Aorta (tissue), 5 donors: Measurements from ENCODE around the gene PRKCB. TPM values are rescaled to one million over a fixed set of nuclear protein-coding genes. Genes with fewer than 3 reads are reported as not detected.
"Not testable (repeated sequence)": the region's sequence is repeated elsewhere in the genome, so short reads cannot be mapped to it uniquely, and the experiment has no call there.

Experiments used
- ATAC-seq: fragments of 200-7000 bp; cut with Tn5 transposase; one replicate; pipeline ENCODE4 v1.9.1; 2022; ENCODE audit warnings: moderate library complexity; ENCODE audit not compliant: low FRiP score
- DNase-seq, 2 donors: peaks; one replicate each; pipeline ENCODE4 v3.0.0-alpha.2; 2020
- H3K27ac ChIP-seq, 2 donors: one replicate each; pipeline ENCODE4 v1.5.1; 2013; ENCODE audit warnings: low read length in 2 of 2, mild to moderate bottlenecking in 2 of 2, moderate library complexity in 2 of 2, control low read depth in 1 of 2, inconsistent platforms in 1 of 2, low read depth in 1 of 2
- H3K27me3 ChIP-seq, 2 donors: one replicate each; pipeline ENCODE4 v1.6.1; 2013; ENCODE audit warnings: control low read depth in 1 of 2, low read length in 1 of 2, mild to moderate bottlenecking in 1 of 2, moderate library complexity in 1 of 2; ENCODE audit not compliant: insufficient read depth in 2 of 2, control insufficient read depth in 1 of 2
- H3K36me3 ChIP-seq, 2 donors: one replicate each; pipeline ENCODE4 v1.6.1; 2013; ENCODE audit warnings: control low read depth in 1 of 2, low read length in 1 of 2, mild to moderate bottlenecking in 1 of 2; ENCODE audit not compliant: insufficient read depth in 2 of 2, control insufficient read depth in 1 of 2
- H3K4me1 ChIP-seq, 2 donors: one replicate each; pipeline ENCODE4 v1.6.1; 2013; ENCODE audit warnings: low read length in 2 of 2, control low read depth in 1 of 2, mild to moderate bottlenecking in 1 of 2, moderate library complexity in 1 of 2; ENCODE audit not compliant: insufficient read depth in 2 of 2, control insufficient read depth in 1 of 2
- H3K4me3 ChIP-seq, 2 donors: one replicate each; pipeline ENCODE4 v1.5.1; 2013; ENCODE audit warnings: low read length in 2 of 2, control low read depth in 1 of 2, mild to moderate bottlenecking in 1 of 2
- H3K9me3 ChIP-seq: one replicate; pipeline ENCODE4 v1.6.1; 2013; ENCODE audit warnings: mild to moderate bottlenecking, low read length; ENCODE audit not compliant: control insufficient read depth
- WGBS, 2 donors: extraction: QIAGEN DNeasy Blood & Tissue Kit; methylation state at CpG; one replicate each; pipeline ENCODE4 v1.1.7; 2013; 5-methylcytosine and 5-hydroxymethylcytosine counted together
- intact Hi-C, 2 donors: fragments of 100-400 bp; cut with DNase I; formaldehyde crosslinking; loops; one replicate each; pipeline versions ENCODE4 v1.14.2 to v1.15.0; 2022
- polyA plus RNA-seq, 2 donors: library from polyadenylated mRNA; stranded (reverse); fragments of 200-250 nt; gene quantifications; one replicate each; pipeline ENCODE4 v1.2.3, GENCODE V29; 2013
- total RNA-seq, 2 donors: library from RNA; stranded (reverse); fragmentation: NEBNext Ultra II Directional; extraction: Animal tissue kit (Norgen Biotek cat#: 25700); gene quantifications; one replicate each; pipeline ENCODE4 v1.2.1, GENCODE V29; 2021
- donor health status: healthy with polysubstance abuse.
- donor health status: Bipolar disorder and iron deficiency.
- donor health status: DM: no; HTN: no; CAD: no.
- donor health status: DM: no; HTN: no; CAD: no.
- donor health status: DM: yes; HTN: yes; CAD: no.

Gene PRKCB
- total and polyA plus RNA-seq, 4 donors, result 0.28 to 16.7 (median 5.4) TPM

DNA sequence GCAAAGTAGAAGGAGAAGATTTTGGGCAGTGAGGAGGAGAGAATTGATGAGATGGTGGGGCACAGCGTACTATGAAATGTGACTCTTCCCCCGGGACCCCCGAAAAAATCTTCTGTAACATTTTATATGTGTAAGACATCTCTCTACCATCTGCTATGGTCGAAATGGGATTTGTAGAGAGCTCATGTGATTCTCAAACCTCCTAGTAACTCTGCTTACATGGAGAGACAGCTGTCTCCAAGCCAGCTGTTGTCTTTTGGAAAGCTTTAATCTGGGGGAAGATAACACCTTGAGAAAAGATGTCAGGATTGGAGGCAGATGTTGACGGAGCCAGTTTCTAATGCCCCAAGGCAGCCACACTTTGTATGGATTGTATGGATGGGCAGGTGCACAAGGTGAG, 94.1 kb downstream of the PRKCB start:
- intact Hi-C loops, result no loop called here
- no peak for DNase-seq

DNA sequence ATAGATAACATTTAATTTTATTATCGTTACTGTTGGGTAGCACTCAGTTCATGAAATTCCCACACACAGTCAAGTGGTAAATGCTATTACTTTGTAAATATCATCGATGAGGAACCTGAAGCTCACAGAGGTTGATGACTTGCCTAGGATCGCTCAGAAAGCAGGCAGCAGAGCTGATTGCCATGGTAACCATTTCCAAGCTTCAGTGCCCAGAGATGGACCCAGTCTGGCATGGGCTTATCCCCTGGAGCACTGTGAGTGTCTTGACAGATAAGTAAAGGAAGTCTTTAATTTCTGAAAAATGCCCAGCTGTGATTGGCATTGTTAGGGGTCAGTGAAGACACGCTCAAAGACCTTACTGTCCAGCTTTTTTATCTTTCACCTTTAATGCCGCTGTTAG, 95.0 kb downstream of the PRKCB start:
- Histone ChIP-seq H3K4me3 (no peak overlapping the region), H3K27me3 (peaks cover 0 to 5% of the 10 kb centered on the region in 2 donors), H3K4me1 (no peaks in the 10 kb centered on the region), H3K27ac (no peak overlapping the region), H3K36me3 (no peaks in the 10 kb centered on the region), H3K9me3 (no peaks in the 10 kb centered on the region)
- WGBS, 2 donors, result 77 to 79% methylated on average over 5 of the region's 5 CpGs
- ATAC-seq (no peak), DNase-seq (no peak)
- intact Hi-C loops, result no loop called here

More for the DNA sequence above, 94.1 kb downstream of the PRKCB start:
- Histone ChIP-seq H3K9me3 (no peaks in the 10 kb centered on the region), H3K27ac (no peak overlapping the region), H3K36me3 (no peaks in the 10 kb centered on the region), H3K27me3 (peaks cover 0 to 5% of the 10 kb centered on the region in 2 donors), H3K4me1 (no peaks in the 10 kb centered on the region), H3K4me3 (no peak overlapping the region)
- ATAC-seq, result no peak
- 77 to 80% methylated on average over 5 of the region's 5 CpGs for WGBS, 2 donors

DNA sequence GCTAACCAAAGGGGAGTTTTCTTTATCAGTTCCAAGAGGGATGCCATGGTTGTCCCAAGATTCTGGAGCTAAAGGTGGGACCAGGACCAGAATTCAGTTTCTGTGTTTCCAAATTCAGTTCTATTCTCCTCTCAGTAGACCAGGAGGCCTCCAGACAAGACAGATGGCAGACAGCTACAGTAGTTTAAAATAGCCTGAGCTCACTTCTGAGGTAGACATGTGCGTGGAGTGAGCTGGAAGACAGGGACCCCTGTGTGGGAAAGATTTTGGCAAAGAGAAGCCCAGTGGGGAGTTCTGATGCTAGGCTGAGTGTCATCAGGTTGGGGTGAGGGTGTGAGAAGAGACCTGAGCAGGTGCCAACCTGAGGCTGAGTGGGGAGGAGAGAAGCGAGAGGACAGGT, 95.4 kb downstream of the PRKCB start:
- Histone ChIP-seq H3K4me1 (no peaks in the 10 kb centered on the region), H3K36me3 (no peaks in the 10 kb centered on the region), H3K9me3 (no peaks in the 10 kb centered on the region), H3K27ac (no peak overlapping the region), H3K27me3 (peaks cover 0 to 5% of the 10 kb centered on the region in 2 donors), H3K4me3 (no peak overlapping the region)
- no peak for ATAC-seq
- no peak for DNase-seq
- intact Hi-C loops, result no loop called here
- 73 to 86% methylated on average over 2 of the region's 2 CpGs for WGBS, 2 donors

DNA sequence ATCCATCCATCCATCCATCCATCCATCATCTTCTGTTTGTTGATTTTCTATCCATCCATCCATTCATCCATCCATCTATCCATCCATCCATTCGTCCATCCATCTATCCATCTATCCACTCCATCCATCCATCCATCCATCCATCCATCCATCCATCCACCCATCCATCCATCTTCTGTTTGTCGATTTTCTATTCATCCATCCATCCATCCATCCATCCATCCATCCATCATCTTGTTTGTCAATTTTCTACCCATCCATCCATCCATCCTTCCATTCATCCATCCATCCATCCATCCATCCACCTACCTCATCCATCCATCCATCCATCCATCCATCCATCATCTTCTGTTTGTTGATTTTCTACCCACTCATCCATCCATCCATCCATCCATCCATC, 97.9 kb downstream of the PRKCB start:
- H3K4me1 ChIP-seq, H3K27me3 ChIP-seq, H3K36me3 ChIP-seq, ATAC-seq, H3K27ac ChIP-seq, DNase-seq, H3K9me3 ChIP-seq, H3K4me3 ChIP-seq, intact Hi-C loops: not testable (repeated sequence)
- 59 to 64% methylated on average over 2 of the region's 2 CpGs for WGBS, 2 donors

DNA sequence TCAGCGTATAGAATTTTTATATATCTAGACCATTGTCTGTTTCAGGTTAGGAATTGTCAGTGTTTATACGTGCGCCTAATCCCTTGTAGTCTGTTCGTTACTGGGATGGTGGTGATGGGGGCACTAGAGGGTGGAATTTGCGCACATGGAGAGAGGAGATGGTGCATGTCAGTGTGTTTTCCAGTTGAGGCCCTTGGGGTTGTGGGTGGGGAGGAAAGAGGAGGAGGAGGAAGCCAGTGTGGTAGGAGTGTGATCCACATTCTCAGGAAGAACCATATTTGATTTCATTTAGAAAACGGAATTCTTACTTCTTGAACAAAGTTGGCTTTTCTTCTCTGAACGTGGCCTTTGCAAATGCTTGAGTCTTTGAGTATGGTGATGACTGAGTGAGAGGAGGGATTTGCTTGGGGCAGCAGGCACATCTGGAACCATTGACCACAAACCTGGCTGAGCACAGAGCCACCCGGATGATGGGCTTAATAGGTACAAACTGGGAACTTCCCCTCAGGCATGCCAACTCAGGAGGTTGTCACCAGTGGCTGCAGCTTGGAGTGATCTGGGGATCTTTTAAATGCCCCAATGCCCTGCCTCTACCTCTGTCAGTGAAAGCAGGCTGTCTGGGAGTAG, 98.9 kb downstream of the PRKCB start:
- no peaks in the 10 kb centered on the region for H3K4me1 ChIP-seq
- peaks cover 0 to 6% of the 10 kb centered on the region in 2 donors for H3K27me3 ChIP-seq
- no peaks in the 10 kb centered on the region for H3K9me3 ChIP-seq
- H3K36me3 ChIP-seq, result no peaks in the 10 kb centered on the region
- no peak overlapping the region for H3K27ac ChIP-seq
- no peak for DNase-seq
- no peak overlapping the region for H3K4me3 ChIP-seq
- intact Hi-C loops, result no loop called here
- 80 to 82% methylated on average over 8 of the region's 8 CpGs for WGBS, 2 donors
- ATAC-seq, result no peak

DNA sequence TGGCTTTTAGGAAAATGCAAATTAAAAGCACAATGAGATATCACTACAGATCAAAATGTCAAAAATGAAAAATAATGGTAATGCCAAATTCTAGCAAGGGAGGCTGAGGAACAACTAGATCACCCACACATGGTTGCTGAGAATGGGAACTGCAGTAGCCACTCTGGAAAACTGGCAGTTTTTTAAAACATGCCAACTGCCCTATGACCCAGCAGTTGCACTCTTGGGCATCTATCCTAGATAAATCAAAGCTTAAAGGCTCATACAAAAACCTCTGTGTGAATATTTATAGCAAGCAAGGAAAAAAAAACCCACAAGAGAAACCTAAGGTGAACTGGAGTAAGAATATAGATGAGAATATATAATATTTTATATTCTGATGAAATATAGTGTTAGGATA, 104.3 kb downstream of the PRKCB start:
- H3K27me3 ChIP-seq, result peaks cover 0 to 1% of the 10 kb centered on the region in 2 donors
- no peak overlapping the region for H3K27ac ChIP-seq
- intact Hi-C loops, result no loop called here
- no peaks in the 10 kb centered on the region for H3K36me3 ChIP-seq
- no peak overlapping the region for H3K4me3 ChIP-seq
- no peaks in the 10 kb centered on the region for H3K9me3 ChIP-seq
- DNase-seq (no peak), ATAC-seq (no peak)
- H3K4me1 ChIP-seq, result no peaks in the 10 kb centered on the region

DNA sequence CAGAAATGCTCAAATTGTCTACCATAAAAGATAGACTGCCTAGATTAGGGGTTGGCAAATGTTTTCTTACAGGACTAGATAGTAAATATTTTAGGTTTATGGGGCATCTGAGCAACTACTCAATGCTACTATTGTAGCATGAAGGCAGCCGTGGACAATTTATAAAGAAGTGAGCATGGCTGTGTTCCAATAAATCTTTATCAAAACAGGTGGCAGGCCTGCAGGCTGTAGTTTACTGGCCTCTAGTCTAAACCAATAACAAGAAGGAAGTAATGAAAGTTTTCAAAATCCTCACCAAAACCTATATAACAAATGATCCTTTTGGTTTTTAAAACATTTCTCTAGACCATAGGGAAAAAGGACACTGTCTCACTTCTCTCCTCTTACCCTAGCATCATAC, 105.2 kb downstream of the PRKCB start:
- Histone ChIP-seq H3K36me3 (no peaks in the 10 kb centered on the region), H3K27me3 (peaks cover 0 to 1% of the 10 kb centered on the region in 2 donors), H3K9me3 (no peaks in the 10 kb centered on the region), H3K4me1 (no peaks in the 10 kb centered on the region), H3K4me3 (no peak overlapping the region), H3K27ac (no peak overlapping the region)
- ATAC-seq, result no peak
- intact Hi-C loops, result no loop called here
- 46 to 60% methylated on average over 1 of the region's 1 CpG for WGBS, 2 donors
- DNase-seq, result no peak

DNA sequence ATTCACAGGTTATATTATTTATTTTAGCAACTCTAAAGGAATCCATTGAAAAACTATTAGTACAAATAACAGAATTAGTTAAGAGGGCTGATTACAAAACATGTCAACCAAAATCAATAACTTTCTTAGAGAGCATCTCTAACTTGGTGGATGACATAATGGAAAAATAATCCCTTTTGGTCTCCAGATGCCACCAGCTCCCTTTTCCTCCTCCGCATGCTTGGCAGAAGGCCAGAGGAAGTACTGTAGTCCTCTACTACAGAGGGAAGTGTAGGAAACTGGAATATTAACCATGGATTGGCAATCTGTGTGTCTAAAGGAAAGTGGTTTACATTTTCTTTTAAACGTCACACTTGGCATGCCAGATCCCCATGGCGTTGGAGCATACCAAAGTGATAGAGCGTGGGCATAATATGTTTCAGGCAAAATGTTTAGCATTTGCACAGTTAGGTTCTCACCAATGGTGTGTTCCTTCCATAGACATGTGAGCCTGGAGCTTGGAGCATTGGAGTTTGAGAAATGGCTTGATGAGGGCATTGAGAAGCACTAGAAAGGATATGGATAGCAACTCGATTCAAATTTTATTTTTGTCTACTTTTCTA, 106.3 kb downstream of the PRKCB start:
- Histone ChIP-seq H3K27me3 (peaks cover 0 to 1% of the 10 kb centered on the region in 2 donors), H3K4me1 (no peaks in the 10 kb centered on the region), H3K27ac (no peak overlapping the region), H3K9me3 (no peaks in the 10 kb centered on the region), H3K36me3 (no peaks in the 10 kb centered on the region), H3K4me3 (no peak overlapping the region)
- intact Hi-C loops, result no loop called here
- ATAC-seq (no peak), DNase-seq (peak in 1 of 2 donors; percentile 48)
- 60 to 63% methylated on average over 5 of the region's 5 CpGs for WGBS, 2 donors

DNA sequence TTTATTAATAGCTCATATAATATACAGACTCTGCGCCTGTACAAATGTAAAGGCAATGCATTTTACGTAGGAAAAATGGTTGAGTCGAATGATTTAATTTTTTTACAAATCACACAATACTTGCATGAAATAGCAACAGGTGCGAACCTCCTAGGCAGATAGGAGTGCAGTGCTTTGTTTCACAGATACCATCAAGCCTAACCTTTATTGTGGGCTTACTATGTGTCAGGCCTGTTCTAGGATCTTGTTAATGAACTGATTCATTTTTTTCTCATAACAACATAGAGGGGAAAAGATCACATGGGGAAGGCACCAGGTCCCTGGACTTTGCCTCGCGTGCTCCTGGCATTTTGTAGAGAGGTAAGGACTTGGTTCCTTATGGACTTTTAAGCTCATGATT, 107.8 kb downstream of the PRKCB start:
- H3K27me3 ChIP-seq, result peaks cover 0 to 3% of the 10 kb centered on the region in 2 donors
- no peaks in the 10 kb centered on the region for H3K4me1 ChIP-seq
- ATAC-seq, result no peak
- DNase-seq, result no peak
- no peaks in the 10 kb centered on the region for H3K36me3 ChIP-seq
- no peak overlapping the region for H3K27ac ChIP-seq
- no peaks in the 10 kb centered on the region for H3K9me3 ChIP-seq
- H3K4me3 ChIP-seq, result no peak overlapping the region
- WGBS, 2 donors, result 75 to 77% methylated on average over 6 of the region's 6 CpGs
- intact Hi-C loops, result no loop called here
